Natural killer cell (primary cell): Measurements from ENCODE around the gene SPRTN. TPM values are rescaled to one million over a fixed set of nuclear protein-coding genes. Genes with fewer than 3 reads are reported as not detected.
"Not testable (repeated sequence)": the region's sequence is repeated elsewhere in the genome, so short reads cannot be mapped to it uniquely, and the experiment has no call there.

Experiments
- ATAC-seq, 3 donors: fragments of 150-1000 bp in 2 of 3; fragments of 200-7000 bp in 1 of 3; cut with Tn5 transposase; 1 replicate in 1 of 3; 2 replicates in 2 of 3; pipeline ENCODE4 v1.10.0; 2021; ENCODE audit warnings: mild to moderate bottlenecking in 2 of 3, moderate library complexity in 2 of 3
- DNase-seq, 2 donors: peaks; one replicate each; pipeline versions ENCODE4 v3.0.0 to v3.0.0-alpha.2; 2013 to 2021; ENCODE audit warnings: mixed read lengths in 1 of 2
- H3K27ac ChIP-seq: one replicate; pipeline ENCODE4 v1.5.1; 2013; ENCODE audit warnings: mild to moderate bottlenecking, low read length
- H3K27me3 ChIP-seq: one replicate; pipeline ENCODE4 v1.6.1; 2013; ENCODE audit warnings: low read length; ENCODE audit not compliant: control insufficient read depth, insufficient read depth
- H3K36me3 ChIP-seq: one replicate; pipeline ENCODE4 v1.6.1; 2013; ENCODE audit warnings: low read length; ENCODE audit not compliant: control insufficient read depth, insufficient read depth
- H3K4me1 ChIP-seq: one replicate; pipeline ENCODE4 v1.6.1; 2013; ENCODE audit warnings: low read length; ENCODE audit not compliant: control insufficient read depth, insufficient read depth
- H3K4me3 ChIP-seq: one replicate; pipeline ENCODE4 v1.5.1; 2013; ENCODE audit warnings: low read length
- H3K9me3 ChIP-seq: one replicate; pipeline ENCODE4 v1.6.1; 2013; ENCODE audit warnings: low read length; ENCODE audit not compliant: control insufficient read depth, insufficient read depth
- H3K27ac Mint-ChIP-seq, 2 donors: one replicate each; pipeline ENCODE4 v1.8.0; 2022; ENCODE audit warnings: mild to moderate bottlenecking in 2 of 2, mixed read lengths in 2 of 2, moderate library complexity in 1 of 2
- H3K27me3 Mint-ChIP-seq, 2 donors: one replicate each; pipeline ENCODE4 v1.8.0; 2022; ENCODE audit warnings: low read depth in 2 of 2, mixed read lengths in 2 of 2
- H3K36me3 Mint-ChIP-seq: one replicate; pipeline ENCODE4 v1.8.0; 2022; ENCODE audit warnings: mixed read lengths
- H3K4me1 Mint-ChIP-seq, 2 donors: one replicate each; pipeline ENCODE4 v1.8.0; 2022; ENCODE audit warnings: mixed read lengths in 2 of 2
- H3K4me3 Mint-ChIP-seq: one replicate; pipeline ENCODE4 v1.8.0; 2022; ENCODE audit warnings: mild to moderate bottlenecking, moderate library complexity, mixed read lengths
- H3K9me3 Mint-ChIP-seq, 2 donors: one replicate each; pipeline ENCODE4 v1.8.0; 2022; ENCODE audit warnings: mixed read lengths in 2 of 2
- WGBS: methylation state at CpG from one replicate; pipeline ENCODE4 v1.1.7; 2013; ENCODE audit warnings: missing lambda C conversion rate; ENCODE audit not compliant: insufficient coverage; 5-methylcytosine and 5-hydroxymethylcytosine counted together
- intact Hi-C: fragments of 100-400 bp; cut with micrococcal nuclease; formaldehyde crosslinking; loops from one replicate; pipeline ENCODE4 v1.14.2; 2022
- total RNA-seq, 4 donors: library from RNA; stranded (reverse); fragments of 120-200 nt in 1 of 4; gene quantifications; one replicate each; pipeline versions ENCODE4 v1.2.3 to v1.2.4, GENCODE V29; 2013 to 2022
- TF ChIP-seq, protein P1 (sequence below): fragments of 200-600 bp; IDR thresholded peaks from one replicate; pipeline ENCODE4 v1.8.0; 2022; ENCODE audit warnings: antibody characterized with exemption

SPRTN gene
- total RNA-seq, 3 donors from 2014 or later (not counting 1 experiment from before 2014, with no cell fraction given), result 31.1 to 42.6 (median 36.6) TPM

DNA sequence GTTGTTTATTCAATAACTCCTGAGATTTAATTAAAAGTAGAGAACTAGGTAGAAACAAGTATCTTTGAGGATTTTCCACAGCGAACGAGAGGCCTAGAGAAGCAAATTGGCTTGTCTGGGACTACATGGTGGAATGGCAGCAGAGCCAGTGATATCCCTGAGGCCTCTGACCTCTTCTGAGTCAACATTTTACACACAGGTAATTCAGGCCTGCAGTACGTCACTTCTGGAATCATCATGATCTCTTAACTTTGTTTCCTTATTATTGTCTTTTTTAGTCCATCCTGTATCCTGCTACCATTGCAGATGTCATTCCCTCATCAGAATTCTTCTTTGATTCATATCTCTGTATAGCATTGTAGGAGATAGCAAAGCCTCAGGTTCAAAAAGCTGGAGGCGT is 9.9 kb downstream of the SPRTN start:
- Mint-ChIP-seq H3K4me3 (no peak overlapping the region), H3K9me3 (no peaks in the 10 kb centered on the region), H3K27ac (no peak overlapping the region), H3K27me3 (no peaks in the 10 kb centered on the region), H3K4me1 (peaks cover 6 to 8% of the 10 kb centered on the region in 2 donors), H3K36me3 (peaks cover 13% of the 10 kb centered on the region)
- Histone ChIP-seq H3K4me1 (no peaks in the 10 kb centered on the region), H3K27ac (no peak overlapping the region), H3K9me3 (no peaks in the 10 kb centered on the region), H3K27me3 (no peaks in the 10 kb centered on the region), H3K36me3 (peaks cover 57% of the 10 kb centered on the region), H3K4me3 (no peak overlapping the region)
- 94% methylated on average over 3 of the region's 4 CpGs for WGBS
- ATAC-seq (no peak), DNase-seq (no peak)
- intact Hi-C loops, result no loop called here
- TF ChIP-seq, protein P1, sequence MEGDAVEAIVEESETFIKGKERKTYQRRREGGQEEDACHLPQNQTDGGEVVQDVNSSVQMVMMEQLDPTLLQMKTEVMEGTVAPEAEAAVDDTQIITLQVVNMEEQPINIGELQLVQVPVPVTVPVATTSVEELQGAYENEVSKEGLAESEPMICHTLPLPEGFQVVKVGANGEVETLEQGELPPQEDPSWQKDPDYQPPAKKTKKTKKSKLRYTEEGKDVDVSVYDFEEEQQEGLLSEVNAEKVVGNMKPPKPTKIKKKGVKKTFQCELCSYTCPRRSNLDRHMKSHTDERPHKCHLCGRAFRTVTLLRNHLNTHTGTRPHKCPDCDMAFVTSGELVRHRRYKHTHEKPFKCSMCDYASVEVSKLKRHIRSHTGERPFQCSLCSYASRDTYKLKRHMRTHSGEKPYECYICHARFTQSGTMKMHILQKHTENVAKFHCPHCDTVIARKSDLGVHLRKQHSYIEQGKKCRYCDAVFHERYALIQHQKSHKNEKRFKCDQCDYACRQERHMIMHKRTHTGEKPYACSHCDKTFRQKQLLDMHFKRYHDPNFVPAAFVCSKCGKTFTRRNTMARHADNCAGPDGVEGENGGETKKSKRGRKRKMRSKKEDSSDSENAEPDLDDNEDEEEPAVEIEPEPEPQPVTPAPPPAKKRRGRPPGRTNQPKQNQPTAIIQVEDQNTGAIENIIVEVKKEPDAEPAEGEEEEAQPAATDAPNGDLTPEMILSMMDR, result no peak

DNA sequence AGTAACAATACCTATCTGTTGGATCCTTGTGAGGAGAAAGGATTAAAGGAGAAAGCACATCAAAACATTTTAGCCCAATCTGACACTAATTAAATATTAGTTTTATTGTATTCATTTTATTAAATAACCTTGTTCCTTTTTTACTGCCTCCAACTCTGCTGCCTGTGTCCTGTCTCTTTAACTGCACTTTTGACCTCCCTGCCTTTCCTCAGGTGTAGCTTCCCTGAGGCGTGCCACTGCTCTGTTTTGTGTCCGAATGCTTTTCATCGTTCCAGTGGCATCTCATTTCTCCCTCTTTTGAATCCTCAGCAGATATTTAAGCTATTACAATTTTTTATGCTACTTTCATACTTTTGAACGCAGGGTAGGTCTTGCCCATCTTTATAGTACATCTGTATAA is 10.3 kb downstream of the SPRTN start:
- Histone ChIP-seq H3K36me3 (peaks cover 62% of the 10 kb centered on the region), H3K27me3 (no peaks in the 10 kb centered on the region), H3K27ac (no peak overlapping the region), H3K4me1 (no peaks in the 10 kb centered on the region), H3K4me3 (no peak overlapping the region), H3K9me3 (no peaks in the 10 kb centered on the region)
- Mint-ChIP-seq H3K27ac (no peak overlapping the region), H3K36me3 (peaks cover 14% of the 10 kb centered on the region), H3K4me1 (peaks cover 2 to 3% of the 10 kb centered on the region in 2 donors), H3K4me3 (no peak overlapping the region), H3K9me3 (no peaks in the 10 kb centered on the region), H3K27me3 (no peaks in the 10 kb centered on the region)
- no peak for DNase-seq
- no peak for ATAC-seq
- 96% methylated on average over 3 of the region's 4 CpGs for WGBS
- intact Hi-C loops, result no loop called here
- TF ChIP-seq, protein P1, result no peak

DNA sequence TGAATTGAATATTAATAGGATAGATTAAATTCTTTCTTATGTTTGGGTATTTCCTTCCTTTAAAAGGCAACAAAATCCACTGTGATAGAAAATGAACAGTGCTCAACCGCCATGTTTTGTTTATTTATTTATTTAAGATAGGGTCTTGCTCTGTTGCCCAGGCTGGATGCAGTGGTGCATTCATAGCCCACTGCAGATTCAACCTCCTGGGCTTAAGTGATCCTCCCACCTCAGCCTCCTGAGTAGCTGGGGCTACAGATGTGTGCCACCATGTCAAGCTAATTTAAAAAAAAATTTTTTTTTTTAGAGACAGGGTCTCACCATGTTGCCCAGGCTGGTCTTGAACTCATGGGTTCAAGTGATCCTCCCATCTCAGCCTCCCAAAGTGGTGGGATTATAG is 10.8 kb downstream of the SPRTN start:
- H3K27ac Mint-ChIP-seq, H3K4me1 Mint-ChIP-seq, H3K4me3 Mint-ChIP-seq, intact Hi-C loops, ATAC-seq, H3K27me3 Mint-ChIP-seq, H3K9me3 Mint-ChIP-seq, H3K27ac ChIP-seq, DNase-seq, H3K27me3 ChIP-seq, H3K9me3 ChIP-seq, H3K4me1 ChIP-seq, H3K4me3 ChIP-seq: not testable (repeated sequence)
- peaks cover 14% of the 10 kb centered on the region for H3K36me3 Mint-ChIP-seq
- H3K36me3 ChIP-seq, result peaks cover 60% of the 10 kb centered on the region
- WGBS, result no CpG with 5 or more reads among the region's 1 CpG

DNA sequence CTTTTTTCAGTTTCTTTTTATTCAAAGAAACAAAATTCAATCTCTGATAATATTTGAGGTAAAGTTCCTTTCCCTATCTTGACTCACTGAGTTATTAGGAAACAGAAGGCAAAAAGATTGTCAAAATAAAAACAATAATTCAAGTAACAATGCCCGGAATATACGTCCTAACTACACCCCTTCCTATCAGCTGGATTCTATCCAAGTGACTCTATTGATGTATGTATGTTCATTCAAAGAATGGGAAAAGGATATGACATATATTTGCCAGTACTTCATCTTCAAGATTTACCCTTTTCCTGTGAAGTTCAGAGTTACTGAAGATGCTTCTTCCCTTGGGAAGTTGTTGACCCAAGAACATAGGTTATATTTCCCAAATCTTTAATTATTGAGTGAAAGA is 13.7 kb downstream of the SPRTN start:
- H3K27me3 Mint-ChIP-seq, result no peaks in the 10 kb centered on the region
- H3K4me3 Mint-ChIP-seq, result no peak overlapping the region
- ATAC-seq (no peak), DNase-seq (no peak)
- no CpG with 5 or more reads among the region's 2 CpGs for WGBS
- TF ChIP-seq, protein P1, result no peak
- no peaks in the 10 kb centered on the region for H3K9me3 ChIP-seq
- H3K4me3 ChIP-seq, result no peak overlapping the region
- H3K4me1 Mint-ChIP-seq, result no peaks in the 10 kb centered on the region
- peaks cover 14% of the 10 kb centered on the region for H3K36me3 Mint-ChIP-seq
- H3K4me1 ChIP-seq, result no peaks in the 10 kb centered on the region
- H3K27me3 ChIP-seq, result no peaks in the 10 kb centered on the region
- no peaks in the 10 kb centered on the region for H3K9me3 Mint-ChIP-seq
- peak overlapping the region in 1 of 2 donors; percentile 17 for H3K27ac Mint-ChIP-seq
- intact Hi-C loops, result no loop called here
- H3K36me3 ChIP-seq, result peaks cover 65% of the 10 kb centered on the region
- H3K27ac ChIP-seq, result no peak overlapping the region
